OCI-LY7 (cell line): ENCODE measurements around the gene HMG20A. TPM values are rescaled to one million over a fixed set of nuclear protein-coding genes. Genes with fewer than 3 reads are reported as not detected.

Source experiments
- BruUV-seq: library from RNA; stranded (reverse); fragments of 400-500 nt; replicated peaks from 2 replicates; lab custom pipeline; 2021; lab: Mats Ljungman, UMichigan
- CTCF ChIA-PET: fragments of 300-600 bp; sonication (Branson Sonifier 250); formaldehyde crosslinking; loops from one replicate; lab custom pipeline; 2022; ENCODE audit warnings: antibody characterized with exemption; ENCODE audit not compliant: unreplicated experiment; lab: Charles Lee
- POLR2A ChIA-PET: fragments of 300-600 bp; sonication (Branson Sonifier 250); formaldehyde crosslinking; loops from one replicate; lab custom pipeline; 2022; ENCODE audit warnings: antibody characterized with exemption; lab: Charles Lee
- DNase-seq: peaks from one replicate; pipeline ENCODE4 v3.0.0-alpha.2; 2015; ENCODE audit warnings: low spot score
- H2AFZ ChIP-seq: fragments of 200-600 bp; sonication (generic), shearing (Covaris generic); 2 replicates; pipeline ENCODE4 v1.6.1; 2014; ENCODE audit warnings: mild to moderate bottlenecking, antibody characterized with exemption, low read length, moderate library complexity
- H3K27ac ChIP-seq: fragments of 200-600 bp; sonication (generic); 2 replicates; pipeline ENCODE4 v1.5.1; 2014; ENCODE audit warnings: mixed run types, low read depth, mild to moderate bottlenecking, moderate library complexity, low read length, inconsistent platforms; ENCODE audit not compliant: poor library complexity, severe bottlenecking
- H3K36me3 ChIP-seq: fragments of 200-600 bp; sonication (generic); 2 replicates; pipeline ENCODE4 v1.6.1; 2014; ENCODE audit warnings: mild to moderate bottlenecking, antibody characterized with exemption, low read length, moderate library complexity, mixed read lengths; ENCODE audit not compliant: insufficient read depth
- H3K4me1 ChIP-seq: fragments of 200-600 bp; sonication (generic); 2 replicates; pipeline ENCODE4 v1.5.1; 2014; ENCODE audit warnings: mild to moderate bottlenecking, low read length; ENCODE audit not compliant: insufficient read depth, poor library complexity, severe bottlenecking
- H3K4me2 ChIP-seq: fragments of 200-600 bp; sonication (generic); 2 replicates; pipeline ENCODE4 v1.6.1; 2014; ENCODE audit warnings: mild to moderate bottlenecking, low read length
- H3K4me3 ChIP-seq: fragments of 200-600 bp; sonication (generic); 2 replicates; pipeline ENCODE4 v1.5.1; 2014; ENCODE audit warnings: mild to moderate bottlenecking, low read depth, low read length; ENCODE audit not compliant: poor library complexity, severe bottlenecking
- H3K79me2 ChIP-seq: fragments of 200-600 bp; sonication (generic); 2 replicates; pipeline ENCODE4 v1.6.1; 2016; ENCODE audit warnings: low read depth, mild to moderate bottlenecking, low read length, moderate library complexity, mixed read lengths; ENCODE audit not compliant: insufficient read depth
- H3K9me2 ChIP-seq: fragments of 200-600 bp; sonication (generic); 2 replicates; pipeline ENCODE4 v1.6.1; 2016; ENCODE audit warnings: mild to moderate bottlenecking, low read length, mixed read lengths; ENCODE audit not compliant: insufficient read depth
- H3K9me3 ChIP-seq: fragments of 200-600 bp; sonication (generic); 2 replicates; pipeline ENCODE4 v1.6.1; 2014; ENCODE audit warnings: mild to moderate bottlenecking, mixed run types, low read length, mixed read lengths
- H4K20me1 ChIP-seq: fragments of 200-600 bp; sonication (generic); 2 replicates; pipeline ENCODE4 v1.6.1; 2014; ENCODE audit warnings: mild to moderate bottlenecking, antibody characterized with exemption, low read length, moderate library complexity, mixed read lengths; ENCODE audit not compliant: insufficient read depth
- CTCF ChIP-seq: fragments of 200-600 bp; sonication (generic); conservative IDR thresholded peaks from 2 replicates; pipeline ENCODE4 v1.5.1; 2014; ENCODE audit warnings: mild to moderate bottlenecking, antibody characterized with exemption, low read length, moderate library complexity, mixed read lengths
- EZH2phosphoT487 ChIP-seq: fragments of 200-600 bp; sonication (generic); IDR thresholded peaks from 2 replicates; pipeline ENCODE4 v1.6.1; 2018; ENCODE audit warnings: low read depth, borderline replicate concordance, mild to moderate bottlenecking, mixed run types, antibody characterized with exemption, low read length, moderate library complexity, mixed read lengths
- intact Hi-C: fragments of 100-400 bp; cut with micrococcal nuclease; formaldehyde crosslinking; loops from one replicate; pipeline ENCODE4 v1.10.0; 2022; ENCODE audit not compliant: unreplicated experiment
- total RNA-seq, 2 experiments: library from RNA; depleted of rRNA in 1 of 2; stranded (reverse); fragments of >200 nt in 1 of 2; shearing (Covaris generic) in 1 of 2; gene quantifications; 2 replicates each; pipeline ENCODE4 v1.2.3, GENCODE V29; 2014 to 2022

HMG20A gene
- total RNA-seq, 2 experiments from 2014 or later = 29.1 to 49.9 TPM

GRCh38 chr15:77455696-77456321, 35.1 kb downstream of the HMG20A start:
- peaks cover 15% of the 10 kb centered on the region for H3K4me1 ChIP-seq
- POLR2A ChIA-PET = no interaction called here
- H3K4me3 ChIP-seq = no peak overlapping the region
- no peak for DNase-seq
- intact Hi-C loops = no loop called here
- no TSS peak for BruUV-seq
- no peaks in the 10 kb centered on the region for H3K9me3 ChIP-seq
- H3K79me2 ChIP-seq = no peaks in the 10 kb centered on the region
- TF ChIP-seq EZH2phosphoT487 = no peak
- TF ChIP-seq CTCF = no peak
- H3K36me3 ChIP-seq = peaks cover 28% of the 10 kb centered on the region
- no peaks in the 10 kb centered on the region for H3K9me2 ChIP-seq
- no peaks in the 10 kb centered on the region for H4K20me1 ChIP-seq
- CTCF ChIA-PET = no interaction called here
- H3K4me2 ChIP-seq = no peak overlapping the region
- H2AFZ ChIP-seq = no peak overlapping the region
- no peak overlapping the region for H3K27ac ChIP-seq

GRCh38 chr15:77456746-77457145, 36.1 kb downstream of the HMG20A start:
- Histone ChIP-seq H2AFZ (no peak overlapping the region), H3K9me3 (no peaks in the 10 kb centered on the region), H3K36me3 (peaks cover 25% of the 10 kb centered on the region), H3K27ac (no peak overlapping the region), H3K79me2 (no peaks in the 10 kb centered on the region), H3K4me3 (no peak overlapping the region), H3K4me2 (no peak overlapping the region), H3K9me2 (no peaks in the 10 kb centered on the region), H3K4me1 (peaks cover 15% of the 10 kb centered on the region), H4K20me1 (no peaks in the 10 kb centered on the region)
- CTCF ChIA-PET = no interaction called here
- POLR2A ChIA-PET = interaction anchor here (1.8 kb wide), 1 partner anchor 12 kb away, joined by 4 read pairs; no protein-coding TSS in a partner anchor
- DNase-seq = no peak
- no TSS peak for BruUV-seq
- intact Hi-C loops = no loop called here
- TF ChIP-seq EZH2phosphoT487 (no peak), CTCF (no peak)
